ENCODE data around the gene SHANK1.

The SHANK1 gene

DNA sequence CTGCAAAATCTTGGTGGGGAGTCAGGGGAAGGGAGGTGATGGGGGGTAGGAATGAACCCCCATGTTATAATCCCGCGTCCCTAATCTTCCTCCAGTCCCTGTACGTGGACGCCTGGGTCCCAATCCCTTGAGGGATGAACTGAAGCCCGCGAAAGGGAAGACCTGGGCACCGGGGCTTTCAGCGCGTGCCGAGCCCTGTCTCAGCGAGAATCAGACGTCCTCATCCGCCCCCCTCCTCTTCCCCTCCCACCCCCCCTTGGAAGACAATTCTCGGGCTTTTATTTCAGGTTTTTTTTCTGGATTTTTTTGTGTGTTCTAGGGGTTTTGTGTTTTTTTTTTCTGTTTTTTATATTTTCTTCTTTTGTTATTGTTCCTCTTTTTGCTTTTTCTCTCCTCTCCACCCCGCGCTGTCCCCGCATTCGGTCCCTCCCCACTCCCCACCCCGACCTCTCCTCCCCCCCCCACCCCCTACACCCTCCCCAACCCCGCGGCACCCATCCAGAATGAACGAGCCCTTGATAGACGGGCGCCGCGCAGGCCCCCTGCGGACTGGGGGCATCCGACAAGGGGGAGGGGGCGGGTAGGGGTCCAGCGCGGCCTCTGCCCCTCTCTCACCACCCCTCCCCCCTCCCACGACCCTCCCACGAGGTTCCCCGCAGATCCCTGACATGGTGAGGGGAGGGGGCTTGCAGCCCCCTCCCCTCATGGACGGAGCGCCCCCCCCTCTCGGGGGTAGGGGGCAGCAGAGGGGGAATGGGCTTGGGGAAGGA is 60.1 kb downstream of the SHANK1 start:
- no peak for DNase-seq (ENCODE audit: low spot score)

GRCh38 chr19:50658441-50659317 is 60.9 kb downstream of the SHANK1 start:
- peak; percentile 95 for DNase-seq (ENCODE audit: low spot score)

DNA sequence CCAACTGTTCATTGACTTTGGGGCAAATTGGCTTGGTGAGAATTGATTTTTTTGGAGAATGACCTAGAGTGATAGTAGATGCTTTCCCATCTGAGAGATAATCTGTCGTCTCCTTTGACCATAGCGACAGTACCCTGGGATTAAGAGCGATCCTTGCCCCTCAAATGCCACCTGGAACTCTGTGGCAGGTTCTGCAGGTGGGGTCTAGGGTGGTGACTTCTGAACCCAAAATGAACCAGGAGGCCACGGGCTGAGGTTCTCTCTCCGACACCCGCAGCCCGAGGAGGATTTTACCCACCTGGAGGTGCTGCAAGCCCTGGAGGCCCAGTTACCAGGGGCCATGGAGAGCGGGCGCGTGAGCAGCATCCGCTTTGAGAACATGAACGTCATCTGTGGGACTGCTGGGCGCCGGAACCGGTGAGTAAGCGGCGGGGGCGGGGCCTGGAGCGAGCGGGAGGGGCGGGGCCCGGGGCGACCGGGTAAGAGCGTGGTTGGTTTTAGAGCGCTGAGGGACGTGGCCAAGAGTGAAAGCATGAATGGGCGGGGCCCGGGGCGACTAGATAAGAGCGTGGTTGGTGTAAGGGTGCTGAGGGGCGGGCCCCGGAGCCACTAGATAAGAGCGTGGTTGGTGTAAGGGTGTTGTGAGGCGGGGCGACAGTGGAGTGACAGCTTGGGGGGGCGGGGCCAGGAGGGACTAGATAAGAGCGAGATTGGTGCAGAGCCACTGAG is 61.7 kb downstream of the SHANK1 start:
- peak; percentile 88 for DNase-seq (ENCODE audit: low spot score)

GRCh38 chr19:50657222-50657669 is 62.4 kb downstream of the SHANK1 start:
- DNase-seq (ENCODE audit: low spot score): no peak

DNA sequence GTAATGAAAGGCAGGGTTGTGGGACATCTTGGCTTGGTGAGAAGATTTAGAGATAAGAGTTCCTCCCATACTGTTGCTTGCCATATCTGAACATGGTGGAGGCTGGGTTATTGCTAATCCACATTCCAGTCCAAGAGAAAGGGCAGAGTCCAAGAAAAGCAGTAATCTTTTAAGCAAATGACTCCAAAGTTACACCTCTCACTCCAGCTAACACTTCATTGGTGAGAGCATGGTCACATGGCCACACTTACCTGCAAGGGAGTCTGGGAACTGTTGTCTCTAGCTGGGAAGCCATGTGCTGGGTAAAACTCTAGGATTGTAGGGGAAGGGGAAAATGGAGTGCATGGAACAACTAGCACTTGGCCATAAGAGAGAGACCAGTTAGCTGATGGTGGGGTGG is 64.7 kb downstream of the SHANK1 start:
- DNase-seq (ENCODE audit: low spot score): no peak

- DNase-seq (ENCODE audit: low spot score): no peak
These were observed 66.9 kb downstream of the SHANK1 start for GRCh38 chr19:50652722-50653121.

DNA sequence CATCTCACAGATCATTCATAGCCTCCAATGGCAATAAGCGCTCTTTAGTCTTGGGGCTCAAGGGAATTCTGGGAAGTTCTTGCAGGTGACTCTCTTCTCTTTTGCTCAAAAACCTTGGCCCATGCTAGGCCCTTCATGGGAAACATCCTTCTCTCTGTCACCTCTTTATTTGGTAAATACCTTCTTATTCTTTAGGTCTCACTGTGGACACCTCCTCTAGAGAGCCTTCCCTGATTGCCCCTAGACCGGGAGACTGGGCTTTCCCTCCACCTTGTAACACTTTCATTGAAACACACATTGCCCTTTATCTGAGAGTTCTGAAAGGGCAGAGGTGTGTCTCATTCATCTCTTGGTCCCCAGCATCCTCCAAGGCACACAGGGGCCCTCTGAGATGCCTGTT is 68.4 kb downstream of the SHANK1 start:
- no peak for DNase-seq (ENCODE audit: low spot score)

DNA sequence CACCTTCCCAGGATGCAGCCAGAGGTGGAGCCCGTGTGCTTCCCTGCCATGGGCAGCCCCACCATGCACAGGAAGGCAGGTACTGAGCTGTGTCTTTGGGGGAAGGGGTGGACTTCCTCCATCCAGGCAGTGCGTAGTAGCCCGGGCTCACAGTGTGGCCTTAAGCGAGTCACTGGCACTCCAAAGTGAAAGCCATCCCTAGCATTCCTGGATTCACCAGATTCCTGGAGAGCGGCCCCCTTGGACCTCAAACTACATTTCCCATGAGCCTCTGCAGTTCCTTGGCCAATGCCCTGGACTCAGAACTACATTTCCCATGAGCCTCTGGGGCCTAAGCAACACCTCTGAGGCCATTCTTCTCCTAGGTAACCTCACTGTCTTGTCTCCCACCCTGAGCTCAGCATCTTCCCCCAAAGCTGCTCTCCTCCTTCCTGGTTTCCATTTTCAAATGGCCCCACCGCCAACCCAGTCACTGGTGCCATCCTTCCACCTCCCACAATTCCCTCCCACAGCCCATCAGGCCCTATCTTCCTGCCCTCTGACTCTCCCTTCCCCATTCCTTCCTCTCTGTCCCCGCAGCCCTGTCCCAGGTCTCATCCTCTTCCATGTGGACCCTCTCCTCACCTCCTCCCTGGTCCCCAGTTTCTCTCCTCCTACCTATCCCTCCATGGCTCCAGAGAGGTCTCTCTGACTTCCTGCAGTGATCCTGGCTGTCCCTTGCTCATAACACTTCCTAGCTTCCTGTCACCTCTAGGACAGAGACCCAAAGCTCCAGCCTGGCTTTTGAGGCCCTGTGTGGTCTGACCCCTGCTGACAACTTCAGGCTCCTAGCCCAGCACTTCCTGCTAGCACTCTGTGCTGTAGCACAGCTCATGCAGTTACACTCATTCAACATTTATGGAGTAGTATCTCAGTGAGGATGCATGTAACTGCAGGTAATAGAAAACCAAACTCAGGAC is 69.9 kb downstream of the SHANK1 start, which contains the start of gene C19orf81:
Gene C19orf81, plus strand, starts transcription at position 13 of the 959 bp plus-strand sequence. Its CDS starts 0 bp downstream, at position 13.
- DNase-seq (ENCODE audit: low spot score): peak; percentile 66

GRCh38 chr19:50648659-50649058 is 70.9 kb downstream of the SHANK1 start:
- peak; percentile 35 for DNase-seq (ENCODE audit: low spot score)

- DNase-seq (ENCODE audit: low spot score): no peak
These were observed 71.6 kb downstream of the SHANK1 start for GRCh38 chr19:50647879-50648615.

- no peak for DNase-seq (ENCODE audit: low spot score)
These were observed 73.4 kb downstream of the SHANK1 start for GRCh38 chr19:50646074-50646807.

- DNase-seq (ENCODE audit: low spot score): no peak
These were observed 74.5 kb downstream of the SHANK1 start for GRCh38 chr19:50645107-50645506.

DNA sequence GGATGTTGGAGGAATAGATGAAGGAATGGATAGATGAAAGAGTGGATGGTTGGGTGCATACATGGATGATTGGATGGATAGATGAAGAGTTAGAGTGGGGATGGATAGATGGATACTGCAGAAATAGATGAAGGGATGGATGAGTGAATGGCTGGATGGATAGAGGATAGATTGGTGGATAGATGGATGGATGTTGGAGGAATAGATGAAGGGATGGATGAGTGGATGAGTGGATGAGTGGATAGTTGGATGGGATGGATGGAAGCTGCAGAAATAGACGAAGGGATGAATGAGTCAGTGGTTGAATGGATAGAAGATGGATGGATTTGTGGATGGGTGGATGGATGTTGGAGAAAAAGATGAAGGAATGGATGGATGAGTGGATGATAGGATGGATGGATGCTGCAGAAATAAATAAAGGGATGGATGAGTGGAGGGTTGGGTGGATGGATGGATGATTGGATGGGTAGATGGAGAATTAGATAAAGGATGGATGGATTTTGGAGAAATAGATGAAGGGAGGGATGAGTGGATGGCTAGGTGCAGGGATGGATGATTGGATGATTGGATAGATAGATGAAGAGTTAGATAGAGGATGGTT is 75.2 kb downstream of the SHANK1 start:
- no peak for DNase-seq (ENCODE audit: low spot score)

GRCh38 chr19:50640368-50640767 is 79.2 kb downstream of the SHANK1 start:
- no peak for DNase-seq (ENCODE audit: low spot score)

- DNase-seq (ENCODE audit: low spot score): peak; percentile 92
These were observed 80.2 kb downstream of the SHANK1 start, which contains the start of gene SYT3 for GRCh38 chr19:50639121-50640112. Gene SYT3, minus strand, starts transcription at chr19:50639881. Its CDS starts 2,470 bp downstream, at chr19:50637411.

DNA sequence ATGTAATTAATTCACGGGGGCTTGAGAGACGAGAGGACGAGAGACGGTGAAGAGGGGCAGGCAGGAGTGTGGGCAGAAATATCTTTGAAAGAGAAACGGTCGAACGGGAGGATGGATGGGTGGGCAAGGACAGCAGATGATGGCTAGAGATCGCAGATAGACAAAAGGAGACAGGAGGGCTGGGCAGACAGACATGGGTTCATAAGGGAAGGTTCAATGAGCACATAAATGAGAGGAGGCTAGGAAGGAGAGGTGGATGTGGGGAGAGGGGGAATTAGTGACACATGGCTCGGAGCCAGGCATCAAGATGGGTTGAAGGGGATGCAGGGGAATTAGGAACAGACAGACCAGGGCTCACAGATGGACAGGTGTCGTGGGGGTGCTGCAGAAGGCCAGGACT is 81.0 kb downstream of the SHANK1 start:
- no peak for DNase-seq (ENCODE audit: low spot score)

DNA sequence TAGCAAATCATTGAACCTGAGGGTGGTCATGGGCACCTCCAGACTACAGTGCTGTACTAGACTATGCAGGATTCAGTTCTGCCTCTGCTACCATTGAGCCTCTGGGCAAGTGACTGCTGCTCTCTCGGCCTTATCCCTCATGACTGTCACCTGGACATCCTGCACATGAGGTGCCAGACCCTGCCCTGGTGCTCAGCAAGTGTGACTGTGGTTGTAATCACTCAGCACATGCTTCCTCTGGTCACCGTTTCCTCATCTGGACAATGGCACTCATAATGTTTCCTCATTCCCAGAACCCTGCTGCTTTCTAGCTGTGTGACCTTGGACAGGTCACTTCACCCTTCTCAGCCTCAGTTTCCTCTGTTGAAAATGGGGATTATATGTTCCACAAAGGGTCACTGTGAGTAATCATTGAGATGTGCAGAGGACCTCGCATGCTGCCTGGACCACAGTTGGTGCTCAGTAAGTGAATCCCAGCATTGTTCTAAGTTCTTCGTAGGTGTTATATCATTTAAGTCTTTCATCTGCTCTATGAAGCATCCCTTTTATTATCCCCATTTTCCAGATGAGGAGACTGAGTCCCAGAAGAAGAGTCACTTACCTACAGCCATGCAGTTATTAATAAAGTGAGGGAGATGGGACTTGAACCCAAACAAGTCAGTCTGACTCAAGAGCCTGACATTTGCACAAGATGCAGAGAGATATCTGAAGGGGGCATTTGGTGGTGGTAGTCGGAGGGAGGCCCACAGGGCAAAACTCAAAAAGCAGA is 83.1 kb downstream of the SHANK1 start:
- no peak for DNase-seq (ENCODE audit: low spot score)

Measured in iPS-NIHi11 (cell line).